A549 (cell line): ENCODE data around the gene ERCC6. TPM values are rescaled to one million over a fixed set of nuclear protein-coding genes. Genes with fewer than 3 reads are reported as not detected.

Experiments
- ATAC-seq, 2 experiments: fragments of 200-7000 bp in 1 of 2; fragments of >200 bp in 1 of 2; cut with Nextera tagmentation in 1 of 2; cut with Tn5 transposase in 1 of 2; 3 replicates each; pipeline versions ENCODE4 v1.8.0 to v1.9.1; 2018 to 2020; ENCODE audit warnings: mild to moderate bottlenecking in 1 of 2, moderate library complexity in 1 of 2
- CTCF ChIA-PET: fragments of 300-600 bp; sonication (Branson Sonifier 250); formaldehyde crosslinking; extraction: SDS; loops from one replicate; lab custom pipeline; 2021; ENCODE audit warnings: antibody characterized with exemption, inconsistent platforms; lab: Yijun Ruan, JAX
- POLR2A ChIA-PET: fragments of 350-600 bp; formaldehyde crosslinking; extraction: SDS; loops from one replicate; lab custom pipeline; 2021; ENCODE audit warnings: antibody characterized with exemption, inconsistent platforms; lab: Yijun Ruan, JAX
- DNase-seq, 2 experiments: peaks; one replicate each; pipeline versions ENCODE4 v3.0.0 to v3.0.0-alpha.2; 2011 to 2016; ENCODE audit warnings: low read depth in 1 of 2, low spot score in 1 of 2
- FAIRE-seq: peaks from 2 replicates; lab custom pipeline; 2011; peaks lifted over from hg19 to GRCh38; lab: Jason Lieb, UNC
- H3K27ac ChIP-seq, 2 experiments: fragments of >200 bp; sonication (Bioruptor Twin); formaldehyde crosslinking; 3 replicates each; pipeline ENCODE4 v1.5.1; 2016 to 2017
- H3K4me1 ChIP-seq: fragments of >200 bp; sonication (Bioruptor Twin); formaldehyde crosslinking; 3 replicates; pipeline ENCODE4 v1.6.1; 2016
- H3K4me2 ChIP-seq: fragments of >200 bp; sonication (Bioruptor Twin); formaldehyde crosslinking; 3 replicates; pipeline ENCODE4 v1.6.1; 2016
- H3K4me3 ChIP-seq: fragments of >200 bp; sonication (Bioruptor Twin); formaldehyde crosslinking; 3 replicates; pipeline ENCODE4 v1.5.1; 2016
- H3K9me3 ChIP-seq: fragments of >200 bp; sonication (Bioruptor Twin); formaldehyde crosslinking; 3 replicates; pipeline ENCODE4 v1.6.1; 2016
- ATOH8 ChIP-seq: fragments of 250-450 bp; sonication (Bioruptor Pico); IDR thresholded peaks from 2 replicates; pipeline ENCODE4 v1.5.0; 2020; ENCODE audit warnings: low read depth, mild to moderate bottlenecking, moderate library complexity
- CBX8 ChIP-seq: fragments of 200-600 bp; sonication (generic); IDR thresholded peaks from 2 replicates; pipeline ENCODE4 v1.6.1; 2016
- CEBPB ChIP-seq, 2 experiments: fragments of >200 bp in 1 of 2; sonication (Bioruptor Twin) in 1 of 2; formaldehyde crosslinking in 1 of 2; IDR thresholded peaks; 2 replicates each; pipeline ENCODE4 v1.6.1; 2012 to 2016
- EHMT2 ChIP-seq: fragments of 200-600 bp; sonication (generic); IDR thresholded peaks from 2 replicates; pipeline ENCODE4 v1.6.1; 2016; ENCODE audit warnings: antibody characterized with exemption, low read depth, mild to moderate bottlenecking, moderate library complexity
- EP300 ChIP-seq, 2 experiments: fragments of >200 bp; sonication (Bioruptor Twin); formaldehyde crosslinking; IDR thresholded peaks; 2 replicates in 1 of 2; 3 replicates in 1 of 2; pipeline ENCODE4 v1.6.1; 2016 to 2017
- ESRRA ChIP-seq: fragments of 150-350 bp; IDR thresholded peaks from 2 replicates; pipeline ENCODE4 v1.6.1; 2014; ENCODE audit warnings: mild to moderate bottlenecking, low read length, borderline replicate concordance
- FOSB ChIP-seq: fragments of 250-450 bp; sonication (Bioruptor Pico); IDR thresholded peaks from 2 replicates; pipeline ENCODE4 v1.5.0; 2020; ENCODE audit warnings: mild to moderate bottlenecking, moderate library complexity
- FOSL2 ChIP-seq, 2 experiments: fragments of 450-650 bp in 1 of 2; fragments of >200 bp in 1 of 2; sonication (Bioruptor Twin) in 1 of 2; formaldehyde crosslinking; IDR thresholded peaks; 2 replicates each; pipeline versions ENCODE4 v1.5.0 to v1.6.1; 2016 to 2020; ENCODE audit warnings: mild to moderate bottlenecking in 1 of 2, moderate library complexity in 1 of 2
- FOXS1 ChIP-seq: fragments of 250-450 bp; sonication (Bioruptor Pico); IDR thresholded peaks from 2 replicates; pipeline ENCODE4 v1.5.0; 2020; ENCODE audit warnings: mild to moderate bottlenecking, moderate library complexity
- HES2 ChIP-seq: fragments of >200 bp; sonication (Bioruptor Twin); formaldehyde crosslinking; IDR thresholded peaks from 2 replicates; pipeline ENCODE4 v1.6.1; 2016
- HEYL ChIP-seq: fragments of 250-450 bp; sonication (Bioruptor Pico); IDR thresholded peaks from 2 replicates; pipeline ENCODE4 v1.8.0; 2021; ENCODE audit warnings: mild to moderate bottlenecking, moderate library complexity
- HOXA7 ChIP-seq: fragments of 250-450 bp; sonication (Bioruptor Pico); IDR thresholded peaks from 2 replicates; pipeline ENCODE4 v1.5.0; 2020; ENCODE audit warnings: mild to moderate bottlenecking, moderate library complexity
- HOXB13 ChIP-seq: fragments of 250-450 bp; sonication (Bioruptor Pico); IDR thresholded peaks from 2 replicates; pipeline ENCODE4 v1.5.0; 2020; ENCODE audit warnings: low read depth, mild to moderate bottlenecking, moderate library complexity
- HOXB5 ChIP-seq: fragments of 250-450 bp; sonication (Bioruptor Pico); IDR thresholded peaks from 2 replicates; pipeline ENCODE4 v1.5.0; 2020; ENCODE audit warnings: mild to moderate bottlenecking, moderate library complexity
- MAFK ChIP-seq: fragments of 450-650 bp; IDR thresholded peaks from 2 replicates; pipeline ENCODE4 v1.6.1; 2014; ENCODE audit not compliant: partially characterized antibody
- MYC ChIP-seq: IDR thresholded peaks from 2 replicates; pipeline ENCODE4 v1.6.1; 2012; ENCODE audit warnings: mild to moderate bottlenecking, inconsistent platforms, low read length, improper control_type of control experiment, borderline replicate concordance
- NFE2L2 ChIP-seq: fragments of 150-350 bp; conservative IDR thresholded peaks from 2 replicates; pipeline ENCODE4 v1.6.1; 2014; ENCODE audit warnings: low read length
- NPAS2 ChIP-seq: fragments of 250-450 bp; sonication (Bioruptor Pico); IDR thresholded peaks from 2 replicates; pipeline ENCODE4 v1.8.0; 2022; ENCODE audit warnings: mild to moderate bottlenecking, moderate library complexity, borderline replicate concordance
- NR3C1 ChIP-seq: fragments of >200 bp; sonication (Bioruptor Twin); formaldehyde crosslinking; IDR thresholded peaks from 3 replicates; pipeline ENCODE4 v1.6.1; 2017
- RARB ChIP-seq: fragments of 250-450 bp; sonication (Bioruptor Pico); IDR thresholded peaks from 2 replicates; pipeline ENCODE4 v1.8.0; 2021; ENCODE audit warnings: mild to moderate bottlenecking, moderate library complexity
- RNF2 ChIP-seq: fragments of 200-600 bp; sonication (generic); IDR thresholded peaks from 2 replicates; pipeline ENCODE4 v1.6.1; 2016; ENCODE audit warnings: low read depth, mild to moderate bottlenecking, antibody characterized with exemption, moderate library complexity, borderline replicate concordance
- SMC3 ChIP-seq: fragments of >200 bp; sonication (Bioruptor Twin); formaldehyde crosslinking; IDR thresholded peaks from 3 replicates; pipeline ENCODE4 v1.6.1; 2018; ENCODE audit warnings: inconsistent platforms
- TP53 ChIP-seq: fragments of 250-450 bp; sonication (Bioruptor Pico); IDR thresholded peaks from 2 replicates; pipeline ENCODE4 v1.5.0; 2021; ENCODE audit warnings: mild to moderate bottlenecking, moderate library complexity
- ZFP36 ChIP-seq: fragments of 450-650 bp; IDR thresholded peaks from 2 replicates; pipeline ENCODE4 v1.6.1; 2014; ENCODE audit warnings: borderline replicate concordance; ENCODE audit not compliant: partially characterized antibody
- WGBS: methylation state at CpG from one replicate; pipeline ENCODE4 v1.1.6; 2017; ENCODE audit errors: missing lambda C conversion rate; 5-methylcytosine and 5-hydroxymethylcytosine counted together
- polyA plus RNA-seq, 4 experiments: library from polyadenylated mRNA; depleted of rRNA in 3 of 4; stranded (reverse); fragments of >200 nt; fragmentation: RNase III in 1 of 4; extraction: RNeasy Plus Mini Kit Qiagen cat#74134 plus additional on column Dnase treatment in 1 of 4; gene quantifications; 2 replicates in 3 of 4; 3 replicates in 1 of 4; pipeline ENCODE4 v1.2.3, GENCODE V29; 2011 to 2017
- TF ChIP-seq, protein P1 (sequence below): IDR thresholded peaks from 2 replicates; pipeline ENCODE4 v1.6.1; 2012; ENCODE audit warnings: low read depth, borderline replicate concordance
- TF ChIP-seq, protein P2 (sequence below): fragments of 450-650 bp; IDR thresholded peaks from 2 replicates; pipeline ENCODE4 v1.6.1; 2014; ENCODE audit warnings: antibody characterized with exemption

The ERCC6 gene
- polyA plus RNA-seq, 2 of the 4 experiments (the other 2 are of a cell fraction): 5.8 to 9.4 TPM

DNA sequence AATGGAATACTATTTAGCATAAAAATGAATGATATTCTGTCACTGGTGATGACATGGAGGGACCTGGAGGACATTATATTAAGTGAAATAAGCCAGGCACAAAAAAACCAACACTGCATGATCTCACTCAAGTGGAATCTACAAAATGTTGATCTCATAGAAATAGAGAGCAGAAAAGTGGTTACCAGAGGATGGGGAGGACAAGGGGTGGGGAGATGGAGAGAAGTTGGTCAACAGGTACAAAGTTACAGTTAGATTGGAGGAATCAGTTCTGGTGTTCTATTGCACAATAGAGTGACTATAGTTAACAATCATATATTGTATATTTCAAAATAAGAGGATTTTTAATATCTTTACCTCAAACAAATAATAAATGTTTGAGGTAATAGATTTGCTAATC lies 46.5 kb upstream of the ERCC6 start:
- Histone ChIP-seq H3K4me2 (no peak overlapping the region), H3K4me1 (no peaks in the 10 kb centered on the region), H3K9me3 (no peaks in the 10 kb centered on the region)
- no peak for DNase-seq
- TF ChIP-seq SMC3 (no peak), RARB (CRISPR knock-in tag) (no peak), FOSL2 (IDR thresholded peaks at IDR 0.05) (no peak), FOSL2 (CRISPR knock-in tag; IDR thresholded peaks at IDR 0.05) (no peak), HOXB13 (CRISPR knock-in tag) (no peak), MAFK (no peak), NR3C1 (no peak), MYC (no peak), ESRRA (no peak), FOXS1 (CRISPR knock-in tag) (no peak), CEBPB (IDR thresholded peaks at IDR 0.05) (no peak), HES2 (no peak), TP53 (CRISPR knock-in tag) (no peak), HEYL (CRISPR knock-in tag) (no peak), EHMT2 (no peak), ATOH8 (CRISPR knock-in tag) (no peak), EP300 (IDR thresholded peaks at IDR 0.05) (no peak)
- TF ChIP-seq, protein P1, sequence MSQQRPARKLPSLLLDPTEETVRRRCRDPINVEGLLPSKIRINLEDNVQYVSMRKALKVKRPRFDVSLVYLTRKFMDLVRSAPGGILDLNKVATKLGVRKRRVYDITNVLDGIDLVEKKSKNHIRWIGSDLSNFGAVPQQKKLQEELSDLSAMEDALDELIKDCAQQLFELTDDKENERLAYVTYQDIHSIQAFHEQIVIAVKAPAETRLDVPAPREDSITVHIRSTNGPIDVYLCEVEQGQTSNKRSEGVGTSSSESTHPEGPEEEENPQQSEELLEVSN: no peak
- TF ChIP-seq, protein P2, sequence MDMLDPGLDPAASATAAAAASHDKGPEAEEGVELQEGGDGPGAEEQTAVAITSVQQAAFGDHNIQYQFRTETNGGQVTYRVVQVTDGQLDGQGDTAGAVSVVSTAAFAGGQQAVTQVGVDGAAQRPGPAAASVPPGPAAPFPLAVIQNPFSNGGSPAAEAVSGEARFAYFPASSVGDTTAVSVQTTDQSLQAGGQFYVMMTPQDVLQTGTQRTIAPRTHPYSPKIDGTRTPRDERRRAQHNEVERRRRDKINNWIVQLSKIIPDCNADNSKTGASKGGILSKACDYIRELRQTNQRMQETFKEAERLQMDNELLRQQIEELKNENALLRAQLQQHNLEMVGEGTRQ: no peak
- TF ChIP-seq, all 56 proteins: peak for 0
- ATAC-seq (no peak), FAIRE-seq (no peak)
- Histone ChIP-seq H3K4me3 (no peak overlapping the region), H3K27ac (no peak overlapping the region)
- ChIA-PET POLR2A (no interaction called here), CTCF (no interaction called here)

- no peak for ATAC-seq
- Histone ChIP-seq H3K4me1 (no peaks in the 10 kb centered on the region), H3K4me3 (no peak overlapping the region), H3K9me3 (no peaks in the 10 kb centered on the region), H3K27ac (no peak overlapping the region), H3K4me2 (no peak overlapping the region)
- TF ChIP-seq HOXA7 (CRISPR knock-in tag) (no peak), NFE2L2 (no peak), CEBPB (IDR thresholded peaks at IDR 0.05) (no peak), ZFP36 (no peak), CBX8 (no peak), FOSB (CRISPR knock-in tag) (no peak), NPAS2 (CRISPR knock-in tag) (no peak), HOXB5 (CRISPR knock-in tag) (no peak), RNF2 (no peak), TP53 (CRISPR knock-in tag) (no peak), SMC3 (no peak)
- no peak for FAIRE-seq
- CTCF ChIA-PET: interaction anchor here (0.6 to 1.5 kb wide), 3 partner anchors 14 to 82 kb away, joined by 3 to 6 read pairs (median 5); no protein-coding TSS in a partner anchor
- 13% methylated on average over 2 of the region's 2 CpGs for WGBS
- DNase-seq: no peak
- POLR2A ChIA-PET: no interaction called here
Observed at GRCh38 chr10:49579621-49580020, 40.7 kb upstream of the ERCC6 start.
